ENCODE results near the gene GPC6.

The GPC6 gene

DNA sequence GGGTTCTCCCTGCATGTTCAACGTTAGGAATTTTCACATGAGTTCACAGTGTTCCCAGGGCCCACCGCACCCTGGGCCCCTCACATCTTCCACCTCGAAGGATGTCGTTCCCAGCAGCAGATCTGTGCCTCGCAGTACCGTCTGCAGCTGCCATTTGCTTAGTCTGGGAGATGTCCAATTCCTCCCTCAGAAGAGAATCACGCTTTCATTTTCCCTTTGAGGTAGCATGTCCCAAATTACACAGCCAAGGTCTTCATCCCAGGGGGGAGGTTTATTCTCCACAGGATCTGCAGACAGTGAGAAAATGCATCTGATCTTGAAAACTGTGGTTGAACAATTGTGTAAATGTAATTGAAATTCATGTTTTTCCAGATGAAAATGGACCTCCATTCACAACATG lies 1102.7 kb downstream of the GPC6 start:
- H3K27ac ChIP-seq (ENCODE audit: low read length): peak overlapping the region; percentile 22

DNA sequence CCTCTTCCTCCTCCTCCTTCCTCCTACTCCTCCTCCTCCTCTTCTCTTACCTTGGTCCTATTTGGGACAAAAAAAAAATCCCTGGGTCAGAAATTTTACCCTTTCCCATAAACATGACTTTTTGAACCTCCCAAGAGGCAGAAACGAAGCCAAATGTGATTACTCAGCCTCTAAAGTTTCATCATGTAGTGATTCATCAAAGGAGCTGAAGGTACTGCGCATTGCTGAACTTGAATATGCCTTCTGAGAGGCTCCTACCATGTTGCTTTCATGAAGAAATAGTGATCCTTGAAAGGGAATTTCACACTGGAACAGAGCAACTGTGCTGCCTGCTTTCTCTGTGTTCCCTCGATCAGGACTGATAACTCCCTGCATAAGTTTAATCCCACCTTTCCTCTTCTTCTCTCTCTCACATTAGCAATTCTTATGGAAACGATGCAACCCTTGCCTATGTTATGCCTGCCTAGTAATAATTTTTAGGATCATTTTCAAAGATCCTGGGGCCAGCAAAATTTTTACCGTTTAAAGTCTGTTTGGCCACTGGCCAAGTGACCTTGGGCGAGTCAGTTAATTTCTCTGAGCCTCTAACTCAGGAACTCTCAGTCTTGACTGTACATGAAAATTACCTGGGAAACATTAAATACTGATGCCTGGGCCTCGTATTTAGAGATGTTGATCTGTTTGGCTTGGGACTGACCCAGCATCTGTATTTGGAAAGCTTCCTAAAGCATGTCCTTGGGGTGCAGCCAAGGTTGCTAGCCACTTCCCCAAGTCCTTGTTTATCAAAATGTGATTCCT lies 1103.3 kb downstream of the GPC6 start:
- Histone ChIP-seq H3K27me3 (ENCODE audit: low read depth, low read length) (no peaks in the 10 kb centered on the region), H3K27ac (ENCODE audit: low read length) (no peak overlapping the region), H3K9me3 (ENCODE audit: control insufficient read depth in 1 of 2, low read length in 2 of 2) (no peaks in the 10 kb centered on the region), H3K36me3 (ENCODE audit: control insufficient read depth in 1 of 2, insufficient read depth in 2 of 2, low read length in 2 of 2) (no peaks in the 10 kb centered on the region), H3K4me3 (ENCODE audit: low read depth in 1 of 2, low read length in 2 of 2) (no peak overlapping the region), H3K4me1 (ENCODE audit: control insufficient read depth in 1 of 2, insufficient read depth in 2 of 2, low read length in 2 of 2) (peaks cover 0 to 20% of the 10 kb centered on the region in 2 donors)

More for the DNA sequence above, 1102.7 kb downstream of the GPC6 start:
- no peaks in the 10 kb centered on the region for H3K9me3 ChIP-seq (ENCODE audit: control insufficient read depth in 1 of 2, low read length in 2 of 2)
- no peak overlapping the region for H3K4me3 ChIP-seq (ENCODE audit: low read depth in 1 of 2, low read length in 2 of 2)
- H3K36me3 ChIP-seq (ENCODE audit: control insufficient read depth in 1 of 2, insufficient read depth in 2 of 2, low read length in 2 of 2): no peaks in the 10 kb centered on the region
- peaks cover 0 to 20% of the 10 kb centered on the region in 2 donors for H3K4me1 ChIP-seq (ENCODE audit: control insufficient read depth in 1 of 2, insufficient read depth in 2 of 2, low read length in 2 of 2)
- H3K27me3 ChIP-seq (ENCODE audit: low read depth, low read length): no peaks in the 10 kb centered on the region

DNA sequence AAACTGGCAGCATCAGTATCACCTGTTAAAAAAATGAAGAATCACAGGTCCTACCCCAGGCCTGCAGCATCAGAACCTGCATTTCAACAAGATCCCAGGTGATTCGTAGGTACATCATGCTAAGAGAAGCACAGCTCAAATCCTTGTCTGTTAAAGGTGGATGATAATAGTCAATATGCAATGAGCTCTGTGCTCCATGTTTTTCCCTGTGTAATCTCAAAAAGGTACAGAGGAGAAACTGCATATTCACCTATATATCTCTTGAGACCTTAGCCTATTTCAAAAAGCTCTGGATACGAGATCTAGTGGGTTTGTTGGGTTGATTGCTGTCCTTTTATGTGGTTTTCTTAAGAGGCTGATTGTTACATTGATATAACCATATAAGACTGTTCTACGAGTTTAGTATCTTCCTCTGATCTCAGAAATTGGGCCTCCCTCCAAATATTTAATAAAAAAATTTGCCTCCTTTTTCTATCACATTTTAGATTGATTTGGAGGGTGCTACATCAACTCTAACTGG lies 1104.0 kb downstream of the GPC6 start:
- H3K4me3 ChIP-seq (ENCODE audit: low read depth in 1 of 2, low read length in 2 of 2): no peak overlapping the region
- no peaks in the 10 kb centered on the region for H3K36me3 ChIP-seq (ENCODE audit: control insufficient read depth in 1 of 2, insufficient read depth in 2 of 2, low read length in 2 of 2)
- no peaks in the 10 kb centered on the region for H3K9me3 ChIP-seq (ENCODE audit: control insufficient read depth in 1 of 2, low read length in 2 of 2)
- no peak overlapping the region for H3K27ac ChIP-seq (ENCODE audit: low read length)
- H3K4me1 ChIP-seq (ENCODE audit: control insufficient read depth in 1 of 2, insufficient read depth in 2 of 2, low read length in 2 of 2): peaks cover 0 to 20% of the 10 kb centered on the region in 2 donors
- H3K27me3 ChIP-seq (ENCODE audit: low read depth, low read length): no peaks in the 10 kb centered on the region

DNA sequence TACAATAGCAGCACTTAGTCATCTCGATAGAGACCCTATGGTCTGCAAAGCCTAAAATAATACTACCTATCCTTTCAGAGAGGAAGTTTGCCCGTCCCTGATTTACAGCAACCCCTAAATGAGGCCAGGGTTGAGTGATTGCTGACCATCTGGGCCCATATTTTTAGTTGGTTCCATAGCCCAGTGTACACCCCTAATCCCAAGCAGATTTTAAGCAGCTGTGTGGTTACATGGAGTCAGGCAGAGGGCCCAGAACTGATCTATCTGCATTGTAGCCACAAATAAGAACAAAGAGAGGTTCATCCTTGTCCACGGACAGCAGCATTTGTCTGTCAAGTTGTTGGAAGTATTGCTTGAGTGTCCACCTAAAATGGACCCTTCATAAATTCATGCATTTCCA lies 1104.7 kb downstream of the GPC6 start:
- Histone ChIP-seq H3K27me3 (ENCODE audit: low read depth, low read length) (no peaks in the 10 kb centered on the region), H3K4me1 (ENCODE audit: control insufficient read depth in 1 of 2, insufficient read depth in 2 of 2, low read length in 2 of 2) (peaks cover 0 to 20% of the 10 kb centered on the region in 2 donors), H3K27ac (ENCODE audit: low read length) (no peak overlapping the region), H3K9me3 (ENCODE audit: control insufficient read depth in 1 of 2, low read length in 2 of 2) (no peaks in the 10 kb centered on the region), H3K4me3 (ENCODE audit: low read depth in 1 of 2, low read length in 2 of 2) (no peak overlapping the region), H3K36me3 (ENCODE audit: control insufficient read depth in 1 of 2, insufficient read depth in 2 of 2, low read length in 2 of 2) (no peaks in the 10 kb centered on the region)

DNA sequence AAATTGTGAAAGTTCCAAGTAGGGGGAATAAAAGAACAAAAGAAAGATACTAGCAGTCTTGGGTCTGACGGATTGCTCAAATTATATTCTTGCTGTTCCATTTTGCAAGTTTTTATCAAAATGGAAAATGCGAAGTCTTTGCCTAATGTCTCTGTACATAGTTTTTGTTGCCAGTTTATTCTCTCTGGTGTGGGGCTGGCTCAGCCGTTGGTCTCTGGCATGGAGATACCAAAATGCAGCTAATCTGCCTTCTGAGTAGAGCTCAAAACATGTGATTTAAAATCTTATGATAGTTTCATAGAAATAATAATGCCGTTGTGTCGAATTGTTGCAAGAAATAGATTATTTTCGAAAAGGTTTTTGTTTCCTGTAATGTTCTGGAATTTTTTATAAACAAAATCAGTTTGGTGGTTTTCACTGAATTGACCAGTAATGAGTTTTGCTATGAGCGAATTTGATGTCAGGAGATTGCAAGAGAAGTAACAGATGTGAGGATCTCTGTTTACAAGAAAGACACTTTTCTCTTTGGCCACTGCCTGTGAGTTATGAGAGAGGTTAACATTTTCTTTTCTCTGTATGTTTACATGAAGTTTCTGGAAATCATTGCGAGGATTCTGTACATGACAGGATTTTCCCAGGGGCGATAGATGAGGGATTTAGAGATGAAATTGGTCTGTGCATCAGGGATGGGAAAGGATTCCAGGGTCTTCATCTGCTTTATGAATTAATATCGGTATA lies 1105.9 kb downstream of the GPC6 start:
- Histone ChIP-seq H3K9me3 (ENCODE audit: control insufficient read depth in 1 of 2, low read length in 2 of 2) (no peaks in the 10 kb centered on the region), H3K27me3 (ENCODE audit: low read depth, low read length) (no peaks in the 10 kb centered on the region), H3K4me3 (ENCODE audit: low read depth in 1 of 2, low read length in 2 of 2) (no peak overlapping the region), H3K4me1 (ENCODE audit: control insufficient read depth in 1 of 2, insufficient read depth in 2 of 2, low read length in 2 of 2) (peaks cover 0 to 20% of the 10 kb centered on the region in 2 donors), H3K27ac (ENCODE audit: low read length) (no peak overlapping the region), H3K36me3 (ENCODE audit: control insufficient read depth in 1 of 2, insufficient read depth in 2 of 2, low read length in 2 of 2) (no peaks in the 10 kb centered on the region)

DNA sequence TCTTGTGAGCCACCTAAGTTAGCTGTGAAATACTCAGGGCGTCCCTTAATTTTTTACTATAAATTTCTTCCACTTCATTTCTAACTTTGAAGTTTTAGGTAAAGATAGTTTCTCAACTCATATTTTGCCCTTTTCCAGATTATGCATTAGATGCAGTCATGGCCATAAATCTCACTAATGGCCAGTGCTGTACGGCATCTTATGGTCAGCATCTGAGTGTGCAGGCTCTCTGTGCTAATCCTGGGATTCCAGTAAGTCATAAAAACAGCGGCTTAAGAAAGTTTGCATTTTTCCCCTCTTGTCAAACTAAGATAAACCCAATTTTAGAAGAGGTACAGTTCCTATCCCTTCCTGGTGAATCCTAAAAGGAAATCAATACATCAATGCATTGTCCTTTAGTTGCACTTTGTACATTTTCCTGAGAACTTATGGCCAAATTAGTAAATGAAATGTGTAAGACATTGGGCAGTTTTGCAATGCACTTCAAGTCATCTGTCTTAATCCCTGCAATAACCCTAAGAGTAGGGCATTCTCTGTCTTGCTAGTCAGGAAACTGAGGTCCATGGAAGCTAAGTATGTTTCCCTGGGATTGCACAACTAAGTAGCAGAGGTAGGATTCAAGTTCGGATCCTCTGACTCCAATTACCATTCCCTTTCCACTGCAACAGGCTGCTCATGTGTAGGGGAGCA lies 1106.7 kb downstream of the GPC6 start:
- H3K9me3 ChIP-seq (ENCODE audit: control insufficient read depth in 1 of 2, low read length in 2 of 2): no peaks in the 10 kb centered on the region
- no peaks in the 10 kb centered on the region for H3K27me3 ChIP-seq (ENCODE audit: low read depth, low read length)
- peaks cover 0 to 20% of the 10 kb centered on the region in 2 donors for H3K4me1 ChIP-seq (ENCODE audit: control insufficient read depth in 1 of 2, insufficient read depth in 2 of 2, low read length in 2 of 2)
- no peak overlapping the region for H3K4me3 ChIP-seq (ENCODE audit: low read depth in 1 of 2, low read length in 2 of 2)
- H3K36me3 ChIP-seq (ENCODE audit: control insufficient read depth in 1 of 2, insufficient read depth in 2 of 2, low read length in 2 of 2): no peaks in the 10 kb centered on the region
- H3K27ac ChIP-seq (ENCODE audit: low read length): no peak overlapping the region

DNA sequence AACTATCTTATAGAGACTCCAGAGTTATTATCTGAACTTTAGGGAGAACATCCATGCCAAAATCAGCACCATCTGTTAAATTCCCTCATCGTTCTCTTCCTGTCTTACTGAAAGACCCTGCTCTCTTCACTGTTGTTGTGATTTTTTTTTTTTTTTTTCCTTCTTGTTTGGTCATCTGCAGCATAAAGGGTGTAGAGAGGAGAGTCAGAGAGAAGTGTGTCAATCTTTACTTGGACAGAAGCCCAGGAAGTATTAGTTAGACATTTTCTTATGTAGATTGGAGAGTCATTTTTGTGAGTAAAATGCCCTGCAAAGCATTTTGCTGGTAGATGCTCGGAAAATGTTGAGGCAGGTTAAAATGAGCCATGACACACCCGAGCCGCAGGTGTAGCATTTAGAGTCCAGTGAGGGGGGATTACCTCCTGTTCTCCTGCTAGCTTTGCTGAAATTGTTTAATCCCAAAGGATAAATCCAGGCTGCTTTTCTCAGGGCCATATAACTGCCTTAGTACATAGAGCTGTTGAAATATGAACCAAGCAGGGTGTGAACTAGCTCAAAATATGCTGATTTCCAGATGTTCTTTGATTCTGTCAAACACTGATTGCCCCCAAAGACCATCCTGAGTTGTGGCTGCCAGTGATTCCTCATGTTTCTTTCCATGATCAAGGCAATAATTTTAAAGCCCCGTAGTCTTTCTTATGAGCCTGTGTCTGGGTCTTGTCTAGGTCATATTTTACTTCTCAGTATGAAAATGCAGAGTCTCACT lies 1109.3 kb downstream of the GPC6 start:
- peaks cover 0 to 11% of the 10 kb centered on the region in 2 donors for H3K4me1 ChIP-seq (ENCODE audit: control insufficient read depth in 1 of 2, insufficient read depth in 2 of 2, low read length in 2 of 2)
- no peaks in the 10 kb centered on the region for H3K36me3 ChIP-seq (ENCODE audit: control insufficient read depth in 1 of 2, insufficient read depth in 2 of 2, low read length in 2 of 2)
- H3K9me3 ChIP-seq (ENCODE audit: control insufficient read depth in 1 of 2, low read length in 2 of 2): no peaks in the 10 kb centered on the region
- no peaks in the 10 kb centered on the region for H3K27me3 ChIP-seq (ENCODE audit: low read depth, low read length)
- no peak overlapping the region for H3K4me3 ChIP-seq (ENCODE audit: low read depth in 1 of 2, low read length in 2 of 2)
- no peak overlapping the region for H3K27ac ChIP-seq (ENCODE audit: low read length)

DNA sequence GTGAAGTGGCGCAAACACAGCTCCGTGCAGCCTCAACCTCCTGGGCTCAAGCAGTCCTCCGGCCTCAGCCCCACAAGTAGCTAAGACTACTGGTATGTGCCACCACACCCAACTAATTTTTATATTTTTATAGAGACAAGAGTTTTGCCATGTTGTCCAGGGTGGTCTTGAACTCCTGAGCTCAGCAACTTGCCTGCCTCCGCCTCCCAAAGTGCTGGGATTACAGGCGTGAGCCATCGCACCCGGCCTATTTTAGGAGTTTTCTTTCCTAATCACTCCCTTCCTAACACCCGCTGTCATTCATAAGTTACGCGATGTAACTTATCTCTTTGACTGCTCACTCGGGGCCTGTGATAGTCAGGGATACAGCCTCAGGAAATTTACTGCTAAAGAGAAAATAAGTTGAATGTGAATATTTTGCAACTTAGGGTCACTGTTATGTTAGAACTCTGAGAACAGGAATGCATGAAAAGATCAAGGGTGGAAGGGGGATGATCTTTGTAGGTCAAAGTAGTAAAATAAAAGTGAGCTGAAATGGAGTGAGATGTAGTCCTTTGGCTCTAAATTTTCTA lies 1112.6 kb downstream of the GPC6 start:
- Histone ChIP-seq H3K4me3 (ENCODE audit: low read depth in 1 of 2, low read length in 2 of 2) (no peak overlapping the region), H3K27ac (ENCODE audit: low read length) (no peak overlapping the region), H3K4me1 (ENCODE audit: control insufficient read depth in 1 of 2, insufficient read depth in 2 of 2, low read length in 2 of 2) (no peaks in the 10 kb centered on the region), H3K9me3 (ENCODE audit: control insufficient read depth in 1 of 2, low read length in 2 of 2) (no peaks in the 10 kb centered on the region), H3K27me3 (ENCODE audit: low read depth, low read length) (no peaks in the 10 kb centered on the region), H3K36me3 (ENCODE audit: control insufficient read depth in 1 of 2, insufficient read depth in 2 of 2, low read length in 2 of 2) (no peaks in the 10 kb centered on the region)

DNA sequence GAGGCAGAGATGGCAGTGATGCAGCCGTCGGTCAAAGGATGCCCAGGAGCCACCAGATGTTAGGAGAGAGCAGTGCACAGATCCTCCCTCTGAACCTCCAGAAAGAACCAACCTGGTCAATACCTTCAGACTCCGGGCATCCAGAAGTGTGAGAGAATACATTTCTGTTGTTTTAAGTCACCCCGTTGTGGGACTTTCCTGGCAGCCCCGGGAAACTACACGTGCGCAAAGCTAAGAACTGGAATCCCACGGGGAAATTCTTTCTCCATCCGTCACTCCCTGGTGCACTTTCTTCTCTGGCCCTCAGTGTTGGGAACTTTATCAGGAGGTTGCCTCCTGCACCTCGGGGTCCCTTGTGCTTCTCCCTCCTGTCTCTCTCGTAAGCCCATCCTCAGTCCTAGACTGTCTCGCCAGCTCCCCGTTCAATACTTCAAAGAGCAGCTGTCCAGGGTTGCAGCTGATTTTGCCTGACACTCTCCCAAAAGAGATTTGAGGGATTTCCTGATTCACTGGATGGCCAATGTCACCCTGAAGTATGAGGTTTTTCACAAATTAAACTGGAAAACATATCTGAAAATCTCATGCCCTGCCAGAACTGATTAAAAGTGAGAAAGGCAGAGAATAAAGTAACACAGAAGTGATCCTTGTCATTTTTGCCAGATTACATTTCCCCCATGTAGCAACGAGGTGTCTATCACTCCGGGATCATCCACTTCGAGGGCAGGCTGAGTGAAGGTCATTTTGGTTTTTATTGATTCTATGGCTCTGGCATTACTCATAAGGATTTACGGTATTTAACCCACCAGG lies 1116.0 kb downstream of the GPC6 start:
- no peaks in the 10 kb centered on the region for H3K27me3 ChIP-seq (ENCODE audit: low read depth, low read length)
- H3K27ac ChIP-seq (ENCODE audit: low read length): peak overlapping the region; percentile 25
- H3K36me3 ChIP-seq (ENCODE audit: control insufficient read depth in 1 of 2, insufficient read depth in 2 of 2, low read length in 2 of 2): no peaks in the 10 kb centered on the region
- H3K9me3 ChIP-seq (ENCODE audit: control insufficient read depth in 1 of 2, low read length in 2 of 2): no peaks in the 10 kb centered on the region
- no peaks in the 10 kb centered on the region for H3K4me1 ChIP-seq (ENCODE audit: control insufficient read depth in 1 of 2, insufficient read depth in 2 of 2, low read length in 2 of 2)
- no peak overlapping the region for H3K4me3 ChIP-seq (ENCODE audit: low read depth in 1 of 2, low read length in 2 of 2)

DNA sequence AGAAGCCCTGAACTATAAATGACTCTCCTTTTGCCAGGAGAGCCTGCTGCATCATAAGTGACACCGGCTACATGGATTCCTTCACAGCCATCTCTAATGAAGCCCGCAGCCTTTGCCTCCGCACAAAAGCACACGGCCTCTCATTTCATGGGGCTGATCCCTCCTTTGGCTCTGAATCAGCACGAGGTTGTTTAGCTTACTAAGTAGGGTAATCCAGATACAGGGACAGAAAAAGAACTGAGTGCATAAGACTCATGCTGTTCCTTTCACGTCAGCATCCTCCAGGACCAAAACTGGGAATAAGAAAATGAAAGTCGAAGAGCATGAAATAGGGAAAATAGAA lies 1116.6 kb downstream of the GPC6 start:
- no peaks in the 10 kb centered on the region for H3K4me1 ChIP-seq (ENCODE audit: control insufficient read depth in 1 of 2, insufficient read depth in 2 of 2, low read length in 2 of 2)
- H3K36me3 ChIP-seq (ENCODE audit: control insufficient read depth in 1 of 2, insufficient read depth in 2 of 2, low read length in 2 of 2): no peaks in the 10 kb centered on the region
- peak overlapping the region; percentile 25 for H3K27ac ChIP-seq (ENCODE audit: low read length)
- peak overlapping the region in 1 of 2 donors; percentile 33 for H3K4me3 ChIP-seq (ENCODE audit: low read depth in 1 of 2, low read length in 2 of 2)
- H3K9me3 ChIP-seq (ENCODE audit: control insufficient read depth in 1 of 2, low read length in 2 of 2): no peaks in the 10 kb centered on the region
- H3K27me3 ChIP-seq (ENCODE audit: low read depth, low read length): no peaks in the 10 kb centered on the region

Measured in muscle layer of duodenum (tissue), 2 donors.